ENCODE measurements around the gene KRT73.

The KRT73 gene

GRCh38 chr12:52607314-52607713, 11.0 kb downstream of the KRT73 start:
- DNase-seq (ENCODE audit: low read depth): no peak
- TF ChIP-seq MYC (IDR thresholded peaks at IDR 0.05; ENCODE audit: low read depth, low read length): no peak
- TF ChIP-seq CTCF (IDR thresholded peaks at IDR 0.05; ENCODE audit: low read depth, low read length): no peak
- TF ChIP-seq POLR2A (IDR thresholded peaks at IDR 0.05; ENCODE audit: extremely low read depth, insufficient read length): no peak
- no peak for TF ChIP-seq MAX (IDR thresholded peaks at IDR 0.05; ENCODE audit: low read depth, low read length)
- H3K4me3 ChIP-seq (ENCODE audit: low read depth, low read length): no peak overlapping the region

- no peak for TF ChIP-seq CTCF (IDR thresholded peaks at IDR 0.05; ENCODE audit: low read depth, low read length)
- DNase-seq (ENCODE audit: low read depth): no peak
- no peak overlapping the region for H3K4me3 ChIP-seq (ENCODE audit: low read depth, low read length)
Measured at GRCh38 chr12:52606581-52607218, 11.7 kb downstream of the KRT73 start.

GRCh38 chr12:52606096-52606495, 12.3 kb downstream of the KRT73 start:
- TF ChIP-seq CTCF (IDR thresholded peaks at IDR 0.05; ENCODE audit: low read depth, low read length) (no peak), MAX (IDR thresholded peaks at IDR 0.05; ENCODE audit: low read depth, low read length) (no peak), MYC (IDR thresholded peaks at IDR 0.05; ENCODE audit: low read depth, low read length) (no peak), POLR2A (IDR thresholded peaks at IDR 0.05; ENCODE audit: extremely low read depth, insufficient read length) (no peak)
- no peak for DNase-seq (ENCODE audit: low read depth)
- no peak overlapping the region for H3K4me3 ChIP-seq (ENCODE audit: low read depth, low read length)

GRCh38 chr12:52605542-52605941, 12.8 kb downstream of the KRT73 start:
- no peak overlapping the region for H3K4me3 ChIP-seq (ENCODE audit: low read depth, low read length)
- TF ChIP-seq CTCF (IDR thresholded peaks at IDR 0.05; ENCODE audit: low read depth, low read length) (no peak), POLR2A (IDR thresholded peaks at IDR 0.05; ENCODE audit: extremely low read depth, insufficient read length) (no peak), MYC (IDR thresholded peaks at IDR 0.05; ENCODE audit: low read depth, low read length) (no peak)
- no peak for DNase-seq (ENCODE audit: low read depth)

GRCh38 chr12:52604859-52605258, 13.5 kb downstream of the KRT73 start:
- no peak for DNase-seq (ENCODE audit: low read depth)
- TF ChIP-seq CTCF (IDR thresholded peaks at IDR 0.05; ENCODE audit: low read depth, low read length) (no peak), MYC (IDR thresholded peaks at IDR 0.05; ENCODE audit: low read depth, low read length) (no peak), POLR2A (IDR thresholded peaks at IDR 0.05; ENCODE audit: extremely low read depth, insufficient read length) (no peak), MAX (IDR thresholded peaks at IDR 0.05; ENCODE audit: low read depth, low read length) (no peak)
- no peak overlapping the region for H3K4me3 ChIP-seq (ENCODE audit: low read depth, low read length)

- no peak overlapping the region for H3K4me3 ChIP-seq (ENCODE audit: low read depth, low read length)
- TF ChIP-seq MAX (IDR thresholded peaks at IDR 0.05; ENCODE audit: low read depth, low read length): no peak
- TF ChIP-seq POLR2A (IDR thresholded peaks at IDR 0.05; ENCODE audit: extremely low read depth, insufficient read length): no peak
- no peak for TF ChIP-seq CTCF (IDR thresholded peaks at IDR 0.05; ENCODE audit: low read depth, low read length)
- no peak for TF ChIP-seq MYC (IDR thresholded peaks at IDR 0.05; ENCODE audit: low read depth, low read length)
- DNase-seq (ENCODE audit: low read depth): no peak
Measured at GRCh38 chr12:52603314-52603713, 15.0 kb downstream of the KRT73 start.

All from NB4 (cell line).